Esophagus squamous epithelium (tissue), 5 donors: ENCODE results near the gene RASAL2. TPM values are rescaled to one million over a fixed set of nuclear protein-coding genes. Genes with fewer than 3 reads are reported as not detected.

Experiments
- DNase-seq: peaks from one replicate; lab custom pipeline; 2025; lab: John Stamatoyannopoulos, UW
- H3K27ac ChIP-seq, 4 donors: fragments of 200-600 bp; sonication (generic); one replicate each; pipeline ENCODE4 v1.5.1; 2016 to 2019; ENCODE audit warnings: mild to moderate bottlenecking in 1 of 4
- H3K27me3 ChIP-seq, 4 donors: fragments of 200-600 bp; sonication (generic); 1 replicate in 3 of 4; 2 replicates in 1 of 4; pipeline versions ENCODE4 v1.5.1 to v1.6.0; 2017 to 2021; ENCODE audit warnings: antibody characterized with exemption in 1 of 4
- H3K36me3 ChIP-seq, 3 donors: fragments of 200-600 bp; sonication (generic); one replicate each; pipeline ENCODE4 v1.5.1; 2016 to 2019
- H3K4me1 ChIP-seq, 3 donors: fragments of 200-600 bp; sonication (generic); one replicate each; pipeline ENCODE4 v1.5.1; 2017 to 2019
- H3K4me3 ChIP-seq, 4 donors: fragments of 200-600 bp; sonication (generic); 1 replicate in 3 of 4; 2 replicates in 1 of 4; pipeline ENCODE4 v1.5.1; 2016 to 2019; ENCODE audit warnings: mild to moderate bottlenecking in 2 of 4, moderate library complexity in 1 of 4
- H3K9me3 ChIP-seq, 3 donors: fragments of 200-600 bp; sonication (generic); one replicate each; pipeline ENCODE4 v1.5.1; 2016 to 2019
- CTCF ChIP-seq, 6 experiments: fragments of 450-650 bp in 4 of 6; fragments of 200-600 bp in 2 of 6; sonication (generic) in 2 of 6; IDR thresholded peaks; one replicate each; pipeline ENCODE4 v1.5.1; 2016 to 2019; ENCODE audit warnings: antibody characterized with exemption in 6 of 6, mild to moderate bottlenecking in 4 of 6, moderate library complexity in 4 of 6
- POLR2A ChIP-seq, 4 donors: fragments of 450-650 bp; IDR thresholded peaks; one replicate each; pipeline ENCODE4 v1.6.1; 2017; ENCODE audit warnings: antibody characterized with exemption in 4 of 4, mild to moderate bottlenecking in 4 of 4, moderate library complexity in 3 of 4
- WGBS, 2 donors: methylation state at CpG; one replicate each; pipeline ENCODE4 v1.1.5; 2018; 5-methylcytosine and 5-hydroxymethylcytosine counted together
- intact Hi-C: fragments of 100-400 bp; cut with DNase I; formaldehyde crosslinking; loops from one replicate; pipeline ENCODE4 v1.15.0; 2022
- total RNA-seq, 4 donors: library from RNA; depleted of rRNA; stranded (reverse); fragments of >200 nt; gene quantifications; one replicate each; pipeline ENCODE4 v1.1.0, GENCODE V29; 2016
- donor health status: DM: yes; HTN: yes; CAD: no.

RASAL2 gene
- total RNA-seq, 4 donors from 2014 or later = 20.4 to 29.8 (median 25.5) TPM

GRCh38 chr1:178371235-178371634, 277.3 kb downstream of the RASAL2 start:
- no peak for TF ChIP-seq POLR2A (IDR thresholded peaks at IDR 0.05)
- no peak for TF ChIP-seq CTCF (IDR thresholded peaks at IDR 0.05)
- WGBS, 2 donors = 5 to 11% methylated on average over 6 of the region's 6 CpGs
- peak overlapping the region in 3 of 4 donors; percentile 18 to 51 (median 20) for H3K4me3 ChIP-seq
- no peaks in the 10 kb centered on the region for H3K9me3 ChIP-seq
- peaks cover 0 to 25% (median 13%) of the 10 kb centered on the region in 3 donors for H3K4me1 ChIP-seq
- no peak overlapping the region for H3K27ac ChIP-seq
- intact Hi-C loops = no loop called here
- no peaks in the 10 kb centered on the region for H3K27me3 ChIP-seq
- no peaks in the 10 kb centered on the region for H3K36me3 ChIP-seq
- DNase-seq = no peak

- intact Hi-C loops = no loop called here
- Histone ChIP-seq H3K27ac (no peak overlapping the region), H3K9me3 (no peaks in the 10 kb centered on the region), H3K4me1 (peaks cover 0 to 25% (median 13%) of the 10 kb centered on the region in 3 donors), H3K27me3 (no peaks in the 10 kb centered on the region), H3K4me3 (peak overlapping the region in 3 of 4 donors; percentile 18 to 51 (median 20)), H3K36me3 (no peaks in the 10 kb centered on the region)
- 15 to 37% methylated on average over 4 of the region's 4 CpGs for WGBS, 2 donors
- no peak for TF ChIP-seq POLR2A (IDR thresholded peaks at IDR 0.05)
- DNase-seq = no peak
These were observed 278.1 kb downstream of the RASAL2 start for GRCh38 chr1:178371933-178372388.

GRCh38 chr1:178374016-178374415, 280.1 kb downstream of the RASAL2 start:
- H3K4me3 ChIP-seq = no peak overlapping the region
- no peak overlapping the region for H3K27ac ChIP-seq
- 38 to 42% methylated on average over 1 of the region's 1 CpG for WGBS, 2 donors
- intact Hi-C loops = no loop called here
- DNase-seq = no peak
- H3K36me3 ChIP-seq = no peaks in the 10 kb centered on the region
- H3K27me3 ChIP-seq = no peaks in the 10 kb centered on the region
- peaks cover 0 to 25% (median 13%) of the 10 kb centered on the region in 3 donors for H3K4me1 ChIP-seq
- TF ChIP-seq POLR2A (IDR thresholded peaks at IDR 0.05) (no peak), CTCF (IDR thresholded peaks at IDR 0.05) (no peak)
- H3K9me3 ChIP-seq = no peaks in the 10 kb centered on the region

GRCh38 chr1:178376008-178376407, 282.1 kb downstream of the RASAL2 start:
- H3K27ac ChIP-seq = no peak overlapping the region
- DNase-seq = no peak
- intact Hi-C loops = no loop called here
- H3K4me1 ChIP-seq = peaks cover 0 to 25% (median 13%) of the 10 kb centered on the region in 3 donors
- no peaks in the 10 kb centered on the region for H3K9me3 ChIP-seq
- no peaks in the 10 kb centered on the region for H3K36me3 ChIP-seq
- H3K27me3 ChIP-seq = no peaks in the 10 kb centered on the region
- H3K4me3 ChIP-seq = no peak overlapping the region
- TF ChIP-seq POLR2A (IDR thresholded peaks at IDR 0.05) = no peak
- 84 to 93% methylated on average over 2 of the region's 2 CpGs for WGBS, 2 donors

- Histone ChIP-seq H3K36me3 (no peaks in the 10 kb centered on the region), H3K4me3 (no peak overlapping the region), H3K9me3 (no peaks in the 10 kb centered on the region), H3K4me1 (no peaks in the 10 kb centered on the region), H3K27me3 (no peaks in the 10 kb centered on the region), H3K27ac (no peak overlapping the region)
- no peak for DNase-seq
- intact Hi-C loops = no loop called here
- 80 to 81% methylated on average over 13 to 14 of the region's 14 CpGs for WGBS, 2 donors
- TF ChIP-seq POLR2A (IDR thresholded peaks at IDR 0.05) (no peak), CTCF (IDR thresholded peaks at IDR 0.05) (no peak)
These were observed 285.9 kb downstream of the RASAL2 start for GRCh38 chr1:178379807-178380206.

GRCh38 chr1:178382372-178382771, 288.5 kb downstream of the RASAL2 start:
- Histone ChIP-seq H3K4me3 (no peak overlapping the region), H3K9me3 (no peaks in the 10 kb centered on the region), H3K4me1 (peaks cover 0 to 15% (median 0%) of the 10 kb centered on the region in 3 donors), H3K27ac (no peak overlapping the region), H3K36me3 (no peaks in the 10 kb centered on the region), H3K27me3 (no peaks in the 10 kb centered on the region)
- intact Hi-C loops = no loop called here
- DNase-seq = no peak
- WGBS, 2 donors = 94 to 95% methylated on average over 1 of the region's 1 CpG
- no peak for TF ChIP-seq POLR2A (IDR thresholded peaks at IDR 0.05)
- TF ChIP-seq CTCF (IDR thresholded peaks at IDR 0.05) = no peak
